CD4-positive, alpha-beta T cell treated with Interleukin-6 at 100 ng/mL for 8 hours (primary cell): Measurements from ENCODE around the gene KCNQ1.
"Not testable (repeated sequence)": the region's sequence is repeated elsewhere in the genome, so short reads cannot be mapped to it uniquely, and the experiment has no call there.

Experiments
- DNase-seq: peaks from one replicate; pipeline ENCODE4 v3.0.0-alpha.2; 2020; ENCODE audit warnings: mixed read lengths, low spot score

The KCNQ1 gene

GRCh38 chr11:2592559-2593392 lies 148.0 kb downstream of the KCNQ1 start:
- no peak for DNase-seq

- no peak for DNase-seq
Observed at GRCh38 chr11:2593393-2593950, 148.7 kb downstream of the KCNQ1 start.

- DNase-seq: no peak
Observed at GRCh38 chr11:2594267-2594666, 149.5 kb downstream of the KCNQ1 start.

- no peak for DNase-seq
Observed at GRCh38 chr11:2595204-2595603, 150.4 kb downstream of the KCNQ1 start.

GRCh38 chr11:2599561-2600189 lies 154.9 kb downstream of the KCNQ1 start:
- DNase-seq: no peak

- DNase-seq: no peak
Observed at GRCh38 chr11:2609345-2609744, 164.5 kb downstream of the KCNQ1 start.

GRCh38 chr11:2612884-2613571 lies 168.2 kb downstream of the KCNQ1 start:
- no peak for DNase-seq

GRCh38 chr11:2621894-2622293 lies 177.1 kb downstream of the KCNQ1 start:
- DNase-seq: no peak

GRCh38 chr11:2625183-2625582 lies 180.4 kb downstream of the KCNQ1 start:
- DNase-seq: no peak

GRCh38 chr11:2630679-2631078 lies 185.9 kb downstream of the KCNQ1 start:
- no peak for DNase-seq

- DNase-seq: no peak
Observed at GRCh38 chr11:2631161-2631560, 186.4 kb downstream of the KCNQ1 start.

- DNase-seq: not testable (repeated sequence)
Observed at GRCh38 chr11:2639763-2640162, 195.0 kb downstream of the KCNQ1 start.

GRCh38 chr11:2641623-2642022 lies 196.8 kb downstream of the KCNQ1 start:
- no peak for DNase-seq

- no peak for DNase-seq
Observed at GRCh38 chr11:2643746-2644145, 198.9 kb downstream of the KCNQ1 start.

- no peak for DNase-seq
Observed at GRCh38 chr11:2644844-2645778, 200.3 kb downstream of the KCNQ1 start.

- DNase-seq: no peak
Observed at GRCh38 chr11:2645779-2646118, 200.9 kb downstream of the KCNQ1 start.

GRCh38 chr11:2647167-2647566 lies 202.4 kb downstream of the KCNQ1 start:
- DNase-seq: no peak

GRCh38 chr11:2647953-2648352 lies 203.1 kb downstream of the KCNQ1 start:
- DNase-seq: no peak

- DNase-seq: no peak
Observed at GRCh38 chr11:2649400-2649799, 204.6 kb downstream of the KCNQ1 start.

GRCh38 chr11:2649848-2650247 lies 205.0 kb downstream of the KCNQ1 start:
- DNase-seq: no peak

GRCh38 chr11:2650343-2650867 lies 205.6 kb downstream of the KCNQ1 start:
- DNase-seq: no peak
